ENCODE data around the gene STK32B.

GRCh38 chr4:5003918-5004317, 47.4 kb upstream of the STK32B start:
- TF ChIP-seq CTCF (IDR thresholded peaks at IDR 0.05 in 4 of 5, conservative IDR thresholded peaks at IDR 0.05 in 1 of 5): no peak
- TF ChIP-seq POLR2A (IDR thresholded peaks at IDR 0.05): no peak

Data from gastrocnemius medialis (tissue), 4 donors.